Caki2 (cell line): ENCODE measurements around the gene MS4A4A. TPM values are rescaled to one million over a fixed set of nuclear protein-coding genes. Genes with fewer than 3 reads are reported as not detected.

Source experiments
- DNase-seq: peaks from one replicate; pipeline ENCODE4 v3.0.0-alpha.2; 2015; ENCODE audit warnings: low read depth
- in situ Hi-C: cut with HindIII; loops from 2 replicates; pipeline ENCODE4 v1.10.0; 2016; ENCODE audit warnings: low sequenced_read_pairs, low pct_unique_long_range_greater_than_20kb, mixed read lengths
- total RNA-seq: library from RNA; depleted of rRNA; stranded (reverse); fragments of >200 nt; shearing (Covaris generic); gene quantifications from 2 replicates; pipeline ENCODE4 v1.2.3, GENCODE V29; 2014; ENCODE audit warnings: low replicate concordance; rRNA removed

The MS4A4A gene
- total RNA-seq, 1 experiment from 2014 or later = not detected

DNA sequence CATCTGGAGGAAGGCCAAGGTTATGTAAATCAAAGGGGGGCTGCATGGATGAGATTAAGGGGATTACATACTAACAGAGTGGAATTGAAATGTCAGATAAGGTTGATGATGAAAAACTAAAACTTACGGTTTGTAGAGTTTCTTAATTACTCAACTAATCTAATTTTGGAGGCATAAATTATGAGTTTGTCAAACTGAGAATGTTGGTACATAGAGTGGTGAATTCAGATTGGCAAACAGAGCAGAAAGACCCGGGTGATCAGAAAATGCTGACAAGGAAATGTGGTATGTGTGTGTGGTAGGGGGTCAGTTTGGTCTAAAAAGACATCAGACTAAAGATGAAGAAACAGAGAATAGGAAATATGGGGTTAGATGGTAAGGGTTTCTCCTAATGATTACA lies 57.6 kb downstream of the MS4A4A start:
- in situ Hi-C loops = no loop called here
- no peak for DNase-seq

DNA sequence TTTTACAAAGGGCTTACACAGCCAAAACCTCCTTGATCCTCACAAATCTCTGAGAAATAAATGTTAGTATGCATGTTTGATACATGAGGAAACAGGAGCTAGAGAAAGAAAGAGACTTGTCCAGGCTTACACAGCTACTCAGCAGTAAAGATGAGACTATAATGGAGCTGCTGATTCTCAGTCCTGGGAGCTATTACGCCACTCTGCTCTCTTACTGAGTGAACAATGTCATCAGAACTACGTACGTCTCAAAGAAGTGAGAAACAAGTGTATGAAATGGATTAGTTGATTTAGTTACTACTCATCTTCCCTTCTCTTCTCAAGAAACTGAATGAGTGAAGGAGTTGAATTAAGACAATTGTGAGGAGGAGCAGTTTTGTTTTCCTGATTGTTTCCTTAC lies 58.9 kb downstream of the MS4A4A start:
- in situ Hi-C loops = no loop called here
- DNase-seq = no peak

- no peak for DNase-seq
- in situ Hi-C loops = no loop called here
Observed at GRCh38 chr11:60343094-60343704, 62.7 kb downstream of the MS4A4A start.

GRCh38 chr11:60344146-60344545 lies 63.7 kb downstream of the MS4A4A start:
- in situ Hi-C loops = no loop called here
- DNase-seq = no peak

- no peak for DNase-seq
Observed at GRCh38 chr11:60345489-60345888, 65.0 kb downstream of the MS4A4A start.

DNA sequence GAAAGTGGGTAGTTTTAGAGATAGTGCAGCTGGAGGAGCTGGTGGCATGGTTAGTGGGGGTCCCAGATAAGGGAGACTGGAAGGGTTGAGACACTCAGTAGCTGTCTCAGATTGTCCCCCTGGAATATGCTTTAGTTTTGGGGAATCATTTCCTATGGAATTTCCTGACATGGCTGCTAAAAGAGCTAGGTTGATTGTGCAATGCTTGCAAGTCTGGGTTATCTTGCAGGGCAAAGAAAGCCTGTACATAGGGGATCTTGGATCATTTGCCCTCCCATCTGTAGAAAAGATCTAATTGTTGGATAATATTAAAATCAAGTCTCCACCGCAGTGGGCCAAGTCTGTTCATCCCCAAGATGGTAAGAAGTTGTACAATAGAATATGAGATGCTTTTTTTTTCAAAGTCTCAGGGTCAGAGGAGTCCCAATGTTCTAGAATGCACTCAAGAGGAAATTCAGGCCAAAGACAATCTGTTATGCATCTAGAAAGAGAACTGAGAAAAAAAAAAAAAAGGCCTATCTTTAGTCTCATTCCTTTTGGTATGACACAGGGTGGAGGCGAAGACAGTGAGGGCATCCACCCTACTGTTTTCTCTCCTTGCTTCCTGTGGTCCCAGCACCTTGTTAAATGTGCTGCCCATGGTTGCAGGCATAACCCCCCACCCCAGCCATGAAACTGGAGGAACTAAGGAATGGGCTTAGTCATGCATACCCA lies 66.8 kb downstream of the MS4A4A start:
- in situ Hi-C loops = no loop called here
- DNase-seq = no peak

More at GRCh38 chr11:60345489-60345888, 65.0 kb downstream of the MS4A4A start:
- in situ Hi-C loops = no loop called here

DNA sequence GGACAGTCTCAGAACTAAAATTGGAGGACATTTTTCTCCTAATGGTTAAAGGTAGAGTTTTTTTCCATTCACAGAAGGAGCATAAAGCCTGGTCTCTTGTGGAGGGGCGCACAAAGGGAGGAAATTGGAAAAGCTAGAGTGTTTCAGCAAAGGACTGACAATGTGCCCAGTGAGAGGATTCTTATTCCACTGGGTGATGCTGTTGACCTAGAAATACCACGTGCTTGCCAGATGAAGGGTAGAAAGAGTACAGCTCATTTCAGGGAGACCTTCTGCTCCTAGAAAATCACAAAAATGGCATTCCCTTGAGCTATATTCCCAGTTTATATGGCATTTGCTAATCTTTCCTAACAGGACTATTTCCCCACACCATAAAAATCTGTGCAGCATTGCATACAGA lies 67.7 kb downstream of the MS4A4A start:
- no peak for DNase-seq
- in situ Hi-C loops = no loop called here

GRCh38 chr11:60349990-60350389 lies 69.5 kb downstream of the MS4A4A start:
- no peak for DNase-seq
- in situ Hi-C loops = no loop called here

- in situ Hi-C loops = no loop called here
- no peak for DNase-seq
Observed at GRCh38 chr11:60357771-60358170, 77.3 kb downstream of the MS4A4A start.

Other genes starting within 250 kb of the MS4A4A start
- gene OOSP2, start 240.3 kb upstream of the MS4A4A start, total RNA-seq = not detected in 2 replicates
- gene MS4A3, start 224.0 kb upstream of the MS4A4A start, total RNA-seq = not detected in 2 replicates
- not detected in 2 replicates for gene MS4A2, start 192.0 kb upstream of the MS4A4A start, total RNA-seq
- not detected in 2 replicates for gene MS4A6A, start 97.6 kb upstream of the MS4A4A start, total RNA-seq
- gene MS4A4E, start 37.5 kb upstream of the MS4A4A start, total RNA-seq = not detected in 2 replicates
- not detected in 2 replicates for gene MS4A6E, start 46.6 kb downstream of the MS4A4A start, total RNA-seq
- gene MS4A7, start 97.9 kb downstream of the MS4A4A start, total RNA-seq = not detected in 2 replicates
- gene MS4A14, start 115.8 kb downstream of the MS4A4A start, total RNA-seq = not detected in 2 replicates
- not detected in 2 replicates for gene MS4A5, start 148.9 kb downstream of the MS4A4A start, total RNA-seq
- not detected in 2 replicates for gene MS4A1, start 175.2 kb downstream of the MS4A4A start, total RNA-seq
- gene MS4A12, start 212.1 kb downstream of the MS4A4A start, total RNA-seq = not detected in 2 replicates
- not detected in 2 replicates for gene MS4A13, start 234.7 kb downstream of the MS4A4A start, total RNA-seq